Activated CD4-positive, CD25-positive, alpha-beta regulatory T cell treated with anti-CD3 and anti-CD28 coated beads, Interleukin-2, amount 50 U/mL, for 16 hours (primary cell): ENCODE measurements around the gene GNPTG.
"Not testable (repeated sequence)": the region's sequence is repeated elsewhere in the genome, so short reads cannot be mapped to it uniquely, and the experiment has no call there.

ENCODE experiments used
- DNase-seq: peaks from one replicate; pipeline ENCODE4 v3.0.0-alpha.2; 2020; ENCODE audit warnings: low read depth, low spot score

The GNPTG gene

DNA sequence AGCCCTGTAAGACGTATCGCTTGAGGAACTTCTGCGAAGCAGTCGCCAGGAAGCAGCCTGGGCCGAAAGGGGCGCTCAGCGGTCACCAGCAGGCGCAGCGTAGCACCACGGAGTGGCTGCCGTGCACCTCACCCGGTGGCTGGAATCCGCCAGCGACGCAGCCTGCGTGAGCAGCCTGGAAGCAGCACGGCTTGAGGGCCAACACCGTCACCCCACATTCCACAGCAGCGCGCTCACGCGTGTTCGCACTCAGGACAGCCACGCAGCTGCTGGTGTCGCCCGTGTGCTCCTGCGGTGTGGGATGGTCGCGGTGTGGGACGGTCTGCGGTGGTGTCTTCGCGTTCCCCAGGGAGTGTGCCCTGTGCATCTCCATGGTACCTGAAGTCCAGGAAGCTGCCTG lies 32.7 kb upstream of the GNPTG start:
- no peak for DNase-seq

DNA sequence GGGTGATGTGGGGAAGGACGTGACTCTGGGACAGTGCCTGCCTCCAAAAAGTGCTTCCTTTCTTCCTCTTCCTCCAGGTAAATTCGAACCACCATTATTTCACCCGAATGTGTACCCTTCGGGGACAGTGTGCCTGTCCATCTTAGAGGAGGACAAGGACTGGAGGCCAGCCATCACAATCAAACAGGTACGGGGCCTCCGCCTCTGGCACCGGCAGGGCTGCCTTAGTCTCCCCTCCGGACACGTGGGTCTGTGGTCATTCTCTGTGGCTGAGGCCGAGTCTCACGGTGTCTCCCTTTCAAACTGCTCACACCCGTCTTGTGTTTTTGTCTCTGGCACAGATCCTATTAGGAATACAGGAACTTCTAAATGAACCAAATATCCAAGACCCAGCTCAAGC lies 31.6 kb upstream of the GNPTG start:
- no peak for DNase-seq

DNA sequence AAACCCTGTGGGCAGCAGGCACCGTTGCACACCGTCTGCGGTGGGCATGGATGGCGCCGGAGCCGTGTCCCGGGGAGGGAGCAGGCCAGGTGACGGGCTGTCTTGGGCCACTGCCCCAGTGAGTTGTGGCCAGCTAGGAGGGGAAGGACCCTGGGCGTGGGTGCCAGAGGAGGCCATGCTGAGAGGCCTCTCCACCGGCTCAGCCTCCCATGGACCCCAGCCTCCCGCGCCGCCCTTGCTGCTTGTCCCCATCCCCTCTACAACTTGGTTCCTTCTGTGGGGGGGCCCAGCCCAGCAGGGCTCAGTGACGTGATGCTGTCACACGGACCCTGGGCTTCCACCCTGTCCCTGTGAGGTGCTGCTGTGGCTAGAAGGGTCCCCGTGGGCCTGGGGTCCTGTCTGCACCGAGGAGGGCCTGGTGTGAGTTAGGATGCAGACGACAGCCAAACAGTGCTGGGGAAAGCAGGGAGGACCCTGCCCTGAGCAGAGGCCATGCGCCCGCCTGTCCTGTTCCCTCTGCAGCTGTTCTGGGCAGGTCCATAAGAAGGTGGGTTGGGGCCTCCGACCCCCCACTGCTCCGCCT lies 31.0 kb upstream of the GNPTG start:
- no peak for DNase-seq

DNA sequence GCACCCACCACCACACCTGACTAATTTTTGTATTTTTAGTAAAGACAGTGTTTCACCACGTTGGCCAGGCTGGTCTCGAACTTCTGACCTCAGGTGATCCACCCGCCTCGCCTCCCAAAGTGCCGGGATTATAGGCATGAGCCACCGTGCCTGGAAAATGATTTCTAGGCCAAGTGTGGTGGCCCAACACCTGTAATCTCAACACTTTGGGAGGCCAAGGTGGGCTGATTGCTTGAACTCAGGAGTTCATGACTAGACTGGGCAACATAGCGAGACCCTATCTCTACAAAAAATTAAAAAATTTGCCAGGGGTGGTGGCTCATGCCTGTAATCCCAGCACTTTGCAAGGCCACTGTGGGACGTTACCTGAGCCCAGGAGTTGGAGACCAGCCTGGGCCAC lies 29.3 kb upstream of the GNPTG start:
- DNase-seq, result no peak

DNA sequence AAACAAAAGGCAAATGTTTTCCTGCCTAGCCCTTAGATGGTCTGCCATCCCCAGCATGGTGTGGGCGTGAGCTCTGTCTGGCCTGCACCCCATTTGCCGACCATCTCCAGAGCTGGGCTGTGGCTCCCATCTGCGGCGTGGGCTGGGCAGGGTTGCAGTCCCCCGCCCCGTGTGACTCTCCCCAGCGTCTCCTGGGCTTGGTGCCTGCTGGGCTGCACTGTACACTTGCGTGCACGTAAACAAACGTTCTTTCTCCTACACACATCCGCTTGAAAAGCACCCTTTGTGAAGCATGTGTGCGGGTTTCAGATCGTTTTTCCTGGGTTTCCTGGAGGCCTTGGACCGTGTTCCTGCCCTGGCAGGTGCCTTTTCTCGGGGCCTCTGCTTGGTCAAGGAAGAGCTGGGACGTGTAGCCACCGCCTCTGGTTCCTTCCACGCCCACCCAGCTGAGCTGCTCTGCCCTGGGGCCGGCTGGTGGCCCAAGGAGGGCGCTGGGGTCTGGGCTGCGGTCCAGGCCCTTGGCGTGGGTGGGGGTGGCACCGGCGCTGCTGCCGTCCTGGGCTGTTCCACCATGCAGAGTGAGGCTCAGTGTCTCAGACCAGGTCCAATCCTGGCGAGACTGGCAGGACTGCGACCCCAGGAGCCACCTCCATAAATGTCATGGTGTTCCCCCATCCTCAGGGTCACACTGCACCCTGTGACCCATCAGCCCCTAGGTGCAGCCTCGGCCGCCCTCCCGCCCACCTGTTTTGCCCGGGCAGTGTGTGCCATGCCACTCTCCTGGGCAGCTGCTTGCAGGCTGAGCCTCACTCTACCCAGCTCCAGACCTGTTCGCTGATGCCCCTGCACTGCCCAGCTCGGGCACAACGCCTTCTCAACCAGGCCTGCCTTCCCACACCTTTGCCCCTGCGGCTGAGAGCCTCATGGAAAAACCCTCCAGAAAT lies 28.2 kb upstream of the GNPTG start:
- no peak for DNase-seq

DNA sequence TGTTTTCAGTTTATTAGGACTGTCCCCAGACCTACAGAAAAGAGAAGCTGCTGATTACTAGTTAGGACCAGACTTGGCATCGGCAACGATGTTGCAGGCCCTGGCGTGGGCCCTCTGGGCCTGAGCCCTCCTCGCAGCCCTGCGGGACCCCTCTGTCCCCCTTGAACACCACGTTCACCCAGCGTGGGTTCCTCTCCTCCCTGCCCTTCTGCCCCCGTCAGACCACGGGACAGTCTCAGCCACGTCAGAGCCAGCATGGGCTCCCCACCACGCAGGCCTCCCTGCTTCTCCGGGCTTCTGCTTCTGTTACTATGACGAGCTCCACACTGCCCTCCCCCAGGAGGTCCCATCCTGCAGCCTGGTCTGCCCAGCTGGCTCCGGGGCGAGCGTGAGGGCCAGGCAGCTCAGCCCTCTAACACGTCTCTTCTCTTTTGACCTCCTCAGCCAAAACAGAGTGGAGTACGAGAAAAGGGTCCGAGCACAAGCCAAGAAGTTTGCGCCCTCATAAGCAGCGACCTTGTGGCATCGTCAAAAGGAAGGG lies 27.4 kb upstream of the GNPTG start:
- DNase-seq, result no peak

DNA sequence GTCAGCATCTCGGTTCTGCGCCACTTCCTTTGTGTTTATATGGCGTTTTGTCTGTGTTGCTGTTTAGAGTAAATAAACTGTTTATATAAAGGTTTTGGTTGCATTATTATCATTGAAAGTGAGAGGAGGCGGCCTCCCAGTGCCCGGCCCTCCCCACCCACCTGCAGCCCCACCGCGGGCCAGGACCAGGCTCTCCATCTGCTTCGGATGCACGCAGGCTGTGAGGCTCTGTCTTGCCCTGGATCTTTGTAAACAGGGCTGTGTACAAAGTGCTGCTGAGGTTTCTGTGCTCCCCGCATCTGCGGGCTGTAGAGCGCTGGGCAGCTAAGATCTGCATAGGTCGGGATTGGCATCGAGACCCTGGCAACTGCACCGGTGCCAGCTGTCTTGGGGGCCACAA lies 26.5 kb upstream of the GNPTG start:
- no peak for DNase-seq

DNA sequence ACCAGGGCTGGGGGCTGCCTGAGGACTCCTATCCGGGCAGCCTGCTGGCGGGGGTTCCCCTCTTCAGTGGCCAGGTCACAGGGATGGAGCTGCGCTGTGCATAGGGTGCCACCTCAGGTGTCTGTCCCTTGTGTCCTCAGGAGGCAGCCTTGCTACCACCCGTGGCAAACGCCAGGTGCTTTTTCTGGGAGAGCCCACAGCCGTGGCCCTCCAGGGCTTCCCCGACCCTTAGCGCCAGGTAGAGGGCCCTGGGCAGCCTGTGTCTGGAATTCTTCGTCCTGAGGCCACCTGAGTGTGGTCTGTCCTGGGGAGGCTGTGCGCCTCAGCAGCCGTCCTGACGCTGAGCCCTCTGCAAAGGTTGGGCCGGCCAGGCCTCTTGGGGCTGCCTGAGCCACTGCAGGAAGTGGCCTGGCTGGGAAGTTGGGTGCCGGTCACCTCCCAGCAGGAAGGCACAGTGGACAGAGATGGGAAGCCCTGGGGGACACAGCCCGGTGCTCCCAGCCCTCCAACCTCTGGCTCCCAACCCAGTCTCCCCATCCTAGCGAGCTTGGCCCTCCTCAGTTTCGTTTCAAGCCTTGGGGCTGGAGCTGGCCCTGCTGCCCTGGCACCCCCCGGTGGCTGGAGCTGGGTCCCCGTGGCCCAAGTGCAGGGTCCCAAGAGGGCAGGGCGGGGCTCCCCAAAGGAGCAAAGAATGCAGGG lies 25.9 kb upstream of the GNPTG start:
- DNase-seq, result no peak

DNA sequence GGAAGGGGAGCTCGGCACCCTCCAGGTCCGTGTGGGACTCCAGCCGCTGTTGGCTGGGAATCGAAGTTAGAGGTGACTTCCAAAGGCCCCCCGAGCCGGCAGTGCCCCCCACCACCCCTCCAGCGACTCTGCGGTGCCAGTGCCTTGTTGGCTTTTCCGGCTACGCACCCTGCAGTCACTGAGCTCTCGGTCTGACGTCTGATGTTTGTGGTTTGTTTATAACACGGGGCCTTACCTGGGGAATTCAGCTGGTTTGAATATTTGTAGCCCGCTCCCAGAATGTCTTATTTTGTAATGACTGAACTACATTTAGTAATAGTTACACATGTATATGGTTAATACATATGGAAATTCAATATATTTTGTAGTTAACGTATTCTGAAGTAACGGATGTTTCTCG lies 25.3 kb upstream of the GNPTG start:
- no peak for DNase-seq

DNA sequence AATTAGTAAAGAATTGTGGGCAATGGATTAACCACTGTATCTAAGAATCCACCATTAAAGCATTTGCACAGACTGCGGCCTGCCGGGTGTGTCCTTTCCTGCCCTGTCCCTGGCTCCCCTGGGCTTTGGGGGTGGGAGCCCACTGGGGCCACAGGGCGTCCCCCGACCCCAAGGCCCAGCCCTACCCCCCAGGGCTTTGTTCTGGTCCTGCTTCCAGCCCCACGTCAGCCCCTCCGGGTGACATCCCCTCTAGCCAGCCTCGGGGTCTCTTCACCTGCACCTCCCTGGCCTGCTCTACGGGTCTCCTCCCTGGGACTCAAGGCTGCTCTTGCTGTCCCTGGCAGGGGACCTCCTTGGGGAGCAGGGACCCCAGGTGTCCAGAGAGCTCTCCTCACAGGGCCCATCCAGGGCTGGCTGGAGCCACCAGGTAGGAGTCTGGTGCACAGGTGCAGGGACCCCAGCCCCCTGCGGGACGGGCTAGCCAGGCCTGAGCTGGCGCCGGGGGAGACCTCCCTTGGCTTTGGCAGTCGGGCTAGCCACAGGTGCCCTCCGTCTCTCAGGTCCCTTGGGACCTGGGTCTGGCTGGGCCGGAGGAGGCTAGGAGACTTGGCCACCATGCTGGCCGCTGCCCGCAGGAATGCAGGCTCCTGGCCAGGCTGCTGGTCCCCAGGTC lies 24.6 kb upstream of the GNPTG start:
- no peak for DNase-seq

DNA sequence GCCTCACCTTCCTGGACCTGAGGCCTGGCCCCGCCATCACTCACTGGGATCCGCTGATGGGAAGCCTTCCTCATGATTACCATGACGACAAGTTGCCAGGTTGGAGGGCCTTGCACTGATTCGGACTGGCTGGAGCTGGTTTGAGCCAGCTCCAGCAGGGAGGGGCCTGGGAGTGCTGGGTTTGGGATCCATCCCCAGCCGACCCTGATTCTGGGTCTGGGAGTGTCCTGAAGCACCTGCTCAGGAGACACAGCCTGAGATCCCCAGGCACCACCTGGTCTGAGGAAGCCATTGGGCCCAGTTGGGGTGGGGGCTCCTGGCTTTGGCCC lies 24.1 kb upstream of the GNPTG start:
- no peak for DNase-seq

DNA sequence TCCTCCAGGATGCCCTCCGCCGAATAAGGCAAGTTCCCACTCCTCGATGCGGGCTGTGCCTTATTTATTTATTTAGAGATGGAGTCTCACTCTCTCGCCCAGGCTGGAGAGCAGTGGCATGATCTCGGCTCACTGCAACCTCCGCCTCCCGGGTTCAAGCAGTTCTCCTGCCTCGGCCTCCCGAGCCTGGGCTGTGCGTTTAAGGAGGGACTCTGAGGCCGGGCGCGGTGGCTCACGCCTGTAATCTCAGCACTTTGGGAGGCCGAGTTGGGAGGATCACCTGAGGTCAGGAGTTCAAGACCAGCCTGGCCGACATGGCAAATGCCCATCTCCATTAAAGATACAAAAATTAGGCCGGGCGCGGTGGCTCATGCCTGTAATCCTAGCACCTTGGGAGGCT lies 23.6 kb upstream of the GNPTG start:
- DNase-seq, result not testable (repeated sequence)

DNA sequence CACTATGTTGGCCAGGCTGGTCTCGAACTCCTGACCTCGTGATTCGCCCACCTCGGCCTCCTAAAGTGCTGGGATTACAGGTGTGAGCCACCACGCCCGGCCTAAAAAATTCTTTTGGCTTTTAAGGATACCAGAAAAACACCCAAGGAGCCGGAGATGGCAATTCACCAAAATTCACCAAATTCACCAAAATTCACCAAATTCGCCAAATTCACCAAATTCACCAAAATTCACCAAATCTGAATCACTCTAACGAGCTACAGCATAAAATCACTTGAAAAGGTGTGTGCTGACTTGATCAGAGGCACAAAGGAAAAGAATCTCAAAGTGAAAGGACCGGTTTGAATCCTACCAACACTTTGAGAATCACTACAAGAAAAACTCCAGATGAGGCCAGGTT lies 22.8 kb upstream of the GNPTG start:
- not testable (repeated sequence) for DNase-seq

DNA sequence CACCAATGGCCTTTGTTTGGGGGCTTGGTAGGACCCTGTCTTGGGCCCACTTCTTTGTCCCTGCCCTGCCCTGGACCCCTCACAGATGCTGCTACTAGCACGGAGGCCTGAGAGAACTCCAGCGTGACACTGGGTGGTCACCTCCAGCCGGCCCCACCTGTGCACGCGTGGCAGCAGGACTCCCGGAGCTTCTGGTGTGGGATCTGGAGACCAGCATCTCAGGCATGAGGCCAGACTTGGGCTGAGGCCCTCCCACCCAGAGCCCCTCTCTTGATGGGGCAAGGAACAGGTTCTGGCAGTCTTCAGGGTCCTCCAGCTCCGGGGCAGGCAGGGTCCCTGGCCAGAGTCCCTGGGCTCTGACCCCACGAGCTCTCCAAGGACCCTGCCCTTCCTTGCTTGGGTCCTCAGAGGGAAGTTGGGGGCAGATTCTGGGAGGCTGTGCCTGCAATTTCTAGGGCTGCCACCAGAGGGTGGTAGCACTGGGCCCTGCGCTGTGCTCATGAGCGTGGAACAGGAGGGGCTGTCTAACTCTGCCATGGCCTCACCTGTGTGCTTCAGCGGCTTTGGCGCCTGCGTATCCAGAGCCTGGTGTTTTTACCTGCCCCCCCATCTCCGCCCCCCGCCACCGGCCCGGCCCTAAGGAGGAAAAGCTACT lies 21.3 kb upstream of the GNPTG start:
- no peak for DNase-seq

DNA sequence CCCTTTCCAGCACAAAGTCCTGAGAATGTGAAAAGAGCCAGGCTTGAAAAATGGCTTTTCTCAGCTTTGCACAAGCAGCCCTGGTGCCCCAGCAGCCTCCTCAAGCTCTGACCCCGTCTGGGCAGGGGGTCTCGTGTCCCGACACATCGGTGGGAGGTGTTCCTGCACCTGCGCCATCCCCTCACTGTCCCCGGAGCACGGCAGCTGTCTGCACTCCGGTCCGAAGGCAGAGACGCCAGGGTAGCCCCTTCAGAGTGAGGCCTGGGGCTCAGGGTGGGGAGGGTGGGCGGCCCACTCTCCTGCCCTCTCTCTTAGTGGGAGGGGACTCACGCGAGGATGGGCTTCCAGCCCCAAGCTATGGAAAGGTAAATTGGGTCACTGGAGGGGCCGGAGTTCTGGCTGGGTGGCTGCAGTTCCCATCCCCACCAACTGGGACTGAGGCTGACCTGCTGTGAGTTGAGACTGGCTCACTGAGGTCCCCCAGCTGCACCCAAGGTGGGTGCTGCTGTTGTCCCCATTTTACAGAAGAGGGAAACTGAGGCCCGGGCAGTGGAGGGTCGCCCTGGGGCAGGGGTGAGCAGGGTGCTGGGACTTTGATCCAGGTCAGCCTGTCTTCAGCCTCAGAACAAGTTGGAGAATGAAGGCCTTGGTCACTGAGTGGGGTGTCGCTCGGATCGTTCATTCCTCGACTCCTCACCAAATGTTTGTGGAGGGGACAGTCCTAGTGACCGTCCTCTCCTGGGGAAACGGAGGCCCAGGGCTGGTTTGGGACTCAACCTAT lies 20.6 kb upstream of the GNPTG start:
- DNase-seq, result no peak

DNA sequence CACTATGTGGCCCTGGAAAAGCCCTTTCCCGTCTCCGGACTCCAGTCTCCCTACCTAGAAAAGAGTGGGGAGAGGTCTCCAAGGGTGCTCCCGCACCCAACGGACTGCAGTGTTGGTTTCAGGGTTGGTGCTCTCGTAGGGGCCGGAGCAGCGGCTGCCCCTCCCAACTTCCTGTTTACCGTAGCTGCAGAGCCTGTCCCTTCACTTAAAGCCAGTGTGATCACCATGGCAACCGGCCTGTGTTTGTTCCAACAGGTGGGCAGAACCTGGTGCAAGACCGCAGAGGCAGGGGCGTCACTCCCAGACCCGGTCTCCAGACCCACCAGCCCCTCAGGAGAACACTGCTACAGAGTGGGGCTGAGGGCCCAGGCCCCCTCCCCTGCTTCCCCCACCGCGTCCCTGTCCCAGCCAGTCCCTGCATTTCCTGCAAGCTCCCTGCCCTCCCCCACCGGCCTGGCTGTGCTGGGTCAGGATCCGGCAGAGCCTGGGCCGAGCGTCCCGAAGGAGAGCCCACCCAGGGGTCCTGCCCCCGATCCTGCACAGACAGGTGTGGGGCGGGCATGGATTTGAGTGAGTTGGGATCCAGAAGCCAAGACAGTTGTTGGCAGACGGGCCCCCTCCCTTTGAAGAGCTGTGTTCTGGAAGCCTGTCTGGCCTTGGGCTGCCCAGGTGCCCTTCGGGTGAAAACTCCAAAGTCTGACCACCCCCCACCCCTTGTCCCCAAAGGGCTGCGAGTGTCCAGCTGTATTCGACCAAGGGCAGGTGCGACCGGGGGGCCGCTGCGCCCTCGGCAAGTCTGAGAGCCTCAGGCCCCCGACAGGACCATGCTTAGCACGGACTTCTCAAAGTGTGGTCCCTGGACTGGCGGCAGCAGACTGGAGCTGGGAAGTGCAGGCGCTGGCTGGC lies 19.8 kb upstream of the GNPTG start:
- no peak for DNase-seq

DNA sequence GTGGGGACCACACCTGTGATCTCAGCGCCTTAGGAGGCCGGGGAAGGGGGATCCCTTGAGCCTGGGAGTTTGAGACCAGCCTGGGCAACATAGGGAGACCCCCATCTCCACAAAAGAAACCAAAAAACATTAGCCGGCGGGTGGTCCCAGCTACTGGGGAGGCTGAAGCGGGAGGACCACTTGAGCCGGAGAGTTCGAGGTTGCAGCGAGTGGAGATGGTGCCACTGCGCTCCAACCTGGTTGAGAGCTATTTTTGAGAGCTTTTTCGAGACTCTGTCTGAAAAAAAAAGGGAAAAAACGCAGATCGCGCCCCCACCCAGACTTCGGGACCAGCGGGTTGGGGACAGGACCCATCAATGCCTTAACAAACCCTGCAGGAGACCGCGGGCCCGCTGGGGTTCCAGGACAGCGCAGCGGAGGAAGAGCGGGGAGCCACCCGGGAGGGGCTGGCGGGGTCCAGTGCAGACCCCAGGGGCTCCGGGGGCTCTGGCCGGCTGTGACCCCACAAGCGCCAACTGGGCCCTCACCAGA lies 19.0 kb upstream of the GNPTG start:
- no peak for DNase-seq

DNA sequence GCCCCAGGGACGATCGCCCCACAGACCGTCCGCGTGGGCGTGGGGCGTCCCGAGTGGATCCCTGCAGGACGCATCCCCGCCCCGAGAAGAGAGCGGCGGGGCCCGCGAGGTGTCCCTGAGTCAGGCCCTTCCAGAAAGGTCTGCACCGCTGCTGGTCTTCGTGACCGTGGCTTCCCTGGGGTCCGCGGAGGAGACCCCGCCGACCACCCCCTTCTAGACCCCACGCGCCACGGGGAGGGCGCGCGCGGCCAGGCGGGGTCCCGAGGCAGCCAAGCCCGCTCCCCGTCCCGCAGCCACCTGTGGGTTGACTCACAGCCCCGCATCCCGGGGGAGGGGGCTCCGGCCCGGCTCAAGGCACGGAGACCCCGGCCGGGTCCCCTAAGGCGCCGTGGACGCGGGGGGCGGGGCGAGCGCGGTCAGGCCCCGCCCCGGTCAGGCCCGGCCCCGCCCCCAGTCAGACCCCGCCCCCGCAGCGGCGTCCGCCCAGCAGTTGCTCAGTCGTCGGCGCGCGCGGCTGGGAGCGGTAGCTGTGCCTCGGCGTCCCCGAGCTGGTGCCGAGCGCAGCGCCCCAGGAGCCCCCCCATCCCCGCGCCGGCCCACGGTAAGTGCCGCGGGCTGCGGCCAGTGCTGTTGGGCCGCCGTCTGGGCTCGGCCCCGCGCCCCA lies 18.4 kb upstream of the GNPTG start, which contains the start of gene BAIAP3:
Gene BAIAP3 (plus strand): TSS at position 497 of the 664 bp plus-strand sequence. CDS start 4,905 bp downstream, outside the sequence.
- DNase-seq, result no peak
